MCF 10A (cell line): Measurements from ENCODE around the gene C14orf39. TPM values are rescaled to one million over a fixed set of nuclear protein-coding genes. Genes with fewer than 3 reads are reported as not detected.

Experiments used
- BruUV-seq: library from RNA; stranded (reverse); fragments of 400-500 nt; replicated peaks from 2 replicates; lab custom pipeline; 2021; lab: Mats Ljungman, UMichigan
- CTCF ChIA-PET: fragments of 300-600 bp; sonication (Branson Sonifier 250); formaldehyde crosslinking; extraction: SDS; loops from one replicate; lab custom pipeline; 2021; ENCODE audit warnings: antibody characterized with exemption, inconsistent platforms; lab: Yijun Ruan, JAX
- POLR2A ChIA-PET: fragments of 300-600, 350-650 bp; sonication (Branson Sonifier 250); formaldehyde crosslinking; extraction: SDS; loops from one replicate; lab custom pipeline; 2020; ENCODE audit warnings: antibody characterized with exemption, inconsistent platforms; lab: Yijun Ruan, JAX
- DNase-seq: peaks from one replicate; pipeline ENCODE4 v3.0.0-alpha.2; 2018; ENCODE audit not compliant: unreplicated experiment
- H3K27ac Mint-ChIP-seq: one replicate; pipeline ENCODE4 v1.8.0; 2022; ENCODE audit warnings: mild to moderate bottlenecking, low read depth, mixed read lengths; ENCODE audit not compliant: unreplicated experiment
- H3K27me3 Mint-ChIP-seq: one replicate; pipeline ENCODE4 v1.8.0; 2022; ENCODE audit warnings: mixed read lengths; ENCODE audit not compliant: insufficient read depth, unreplicated experiment
- H3K36me3 Mint-ChIP-seq: one replicate; pipeline ENCODE4 v1.8.0; 2022; ENCODE audit warnings: mild to moderate bottlenecking, moderate library complexity, mixed read lengths; ENCODE audit not compliant: insufficient read depth, unreplicated experiment
- H3K4me1 Mint-ChIP-seq: one replicate; pipeline ENCODE4 v1.8.0; 2022; ENCODE audit warnings: mixed read lengths; ENCODE audit not compliant: insufficient read depth, unreplicated experiment
- H3K4me3 Mint-ChIP-seq: one replicate; pipeline ENCODE4 v1.8.0; 2022; ENCODE audit warnings: mild to moderate bottlenecking, moderate library complexity, mixed read lengths; ENCODE audit not compliant: unreplicated experiment
- H3K9me3 Mint-ChIP-seq: one replicate; pipeline ENCODE4 v1.8.0; 2022; ENCODE audit warnings: mixed read lengths; ENCODE audit not compliant: unreplicated experiment
- intact Hi-C: fragments of 100-400 bp; cut with micrococcal nuclease; formaldehyde crosslinking; loops from 2 replicates; pipeline ENCODE4 v1.14.1; 2022
- total RNA-seq: library from RNA; stranded (reverse); gene quantifications from 2 replicates; pipeline ENCODE4 v1.2.3, GENCODE V29; 2022
- TF ChIP-seq, protein P1 (sequence below): fragments of 200-600 bp; IDR thresholded peaks from one replicate; pipeline ENCODE4 v1.8.0; 2022; ENCODE audit warnings: antibody characterized with exemption, mild to moderate bottlenecking; ENCODE audit not compliant: unreplicated experiment

Gene C14orf39
- total RNA-seq, 1 experiment from 2014 or later = not detected

DNA sequence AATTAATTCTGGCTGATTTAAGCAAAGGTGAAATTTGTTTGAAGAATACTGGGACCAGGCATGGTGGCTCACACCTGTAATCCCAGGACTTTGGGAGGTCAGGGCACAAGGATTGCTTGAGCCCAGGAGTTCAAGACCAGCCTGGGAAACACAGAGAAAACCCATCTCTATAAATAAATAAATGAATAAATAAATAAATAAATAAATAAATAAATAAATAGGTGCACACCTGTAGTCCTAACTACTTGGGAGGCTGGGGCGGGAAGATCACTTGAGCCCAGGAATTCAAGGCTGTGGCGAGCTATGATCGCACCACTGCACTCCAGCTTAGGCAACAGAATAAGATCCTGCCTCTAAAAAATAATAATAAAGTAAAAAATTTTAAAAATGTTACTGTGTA lies 4.4 kb upstream of the C14orf39 start:
- intact Hi-C loops = no loop called here
- Mint-ChIP-seq H3K27me3 (peaks cover 15% of the 10 kb centered on the region), H3K9me3 (no peaks in the 10 kb centered on the region), H3K4me1 (no peaks in the 10 kb centered on the region), H3K36me3 (no peaks in the 10 kb centered on the region), H3K27ac (no peak overlapping the region), H3K4me3 (no peak overlapping the region)
- TF ChIP-seq, protein P1, sequence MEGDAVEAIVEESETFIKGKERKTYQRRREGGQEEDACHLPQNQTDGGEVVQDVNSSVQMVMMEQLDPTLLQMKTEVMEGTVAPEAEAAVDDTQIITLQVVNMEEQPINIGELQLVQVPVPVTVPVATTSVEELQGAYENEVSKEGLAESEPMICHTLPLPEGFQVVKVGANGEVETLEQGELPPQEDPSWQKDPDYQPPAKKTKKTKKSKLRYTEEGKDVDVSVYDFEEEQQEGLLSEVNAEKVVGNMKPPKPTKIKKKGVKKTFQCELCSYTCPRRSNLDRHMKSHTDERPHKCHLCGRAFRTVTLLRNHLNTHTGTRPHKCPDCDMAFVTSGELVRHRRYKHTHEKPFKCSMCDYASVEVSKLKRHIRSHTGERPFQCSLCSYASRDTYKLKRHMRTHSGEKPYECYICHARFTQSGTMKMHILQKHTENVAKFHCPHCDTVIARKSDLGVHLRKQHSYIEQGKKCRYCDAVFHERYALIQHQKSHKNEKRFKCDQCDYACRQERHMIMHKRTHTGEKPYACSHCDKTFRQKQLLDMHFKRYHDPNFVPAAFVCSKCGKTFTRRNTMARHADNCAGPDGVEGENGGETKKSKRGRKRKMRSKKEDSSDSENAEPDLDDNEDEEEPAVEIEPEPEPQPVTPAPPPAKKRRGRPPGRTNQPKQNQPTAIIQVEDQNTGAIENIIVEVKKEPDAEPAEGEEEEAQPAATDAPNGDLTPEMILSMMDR = no peak
- CTCF ChIA-PET = interaction anchor here (1.2 to 1.9 kb wide), 2 partner anchors 16 to 140 kb away, joined by 5 to 8 read pairs; no protein-coding TSS in a partner anchor
- POLR2A ChIA-PET = no interaction called here
- BruUV-seq = no TSS peak
- DNase-seq = no peak

DNA sequence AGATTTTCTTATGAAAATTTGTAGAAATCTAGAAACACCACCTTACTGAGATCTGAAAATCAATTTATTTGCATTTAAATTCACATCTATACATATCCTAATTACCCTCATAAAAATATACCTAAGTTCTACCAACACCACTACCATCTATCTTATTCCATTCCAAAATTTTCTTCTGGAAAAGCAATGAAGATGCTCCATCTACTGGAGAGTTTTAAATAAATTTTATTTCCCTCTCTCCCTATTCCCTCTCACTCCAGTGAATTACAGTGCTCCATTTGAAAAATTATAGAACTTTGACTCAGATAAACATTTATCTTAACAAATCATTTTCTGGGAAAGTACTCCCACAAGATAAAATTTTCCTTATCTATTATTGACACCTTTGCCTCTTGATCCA lies 2.3 kb upstream of the C14orf39 start:
- DNase-seq = no peak
- no peak overlapping the region for H3K27ac Mint-ChIP-seq
- no peak overlapping the region for H3K4me3 Mint-ChIP-seq
- TF ChIP-seq, protein P1 = peak; percentile 20
- no peaks in the 10 kb centered on the region for H3K9me3 Mint-ChIP-seq
- ChIA-PET POLR2A (no interaction called here), CTCF (no interaction called here)
- no peaks in the 10 kb centered on the region for H3K36me3 Mint-ChIP-seq
- BruUV-seq = no TSS peak
- intact Hi-C loops = loop anchor here (1.0 to 2.0 kb wide), 3 partner anchors 74 to 299 kb away; no protein-coding TSS in a partner anchor
- peaks cover 11% of the 10 kb centered on the region for H3K27me3 Mint-ChIP-seq
- H3K4me1 Mint-ChIP-seq = no peaks in the 10 kb centered on the region

DNA sequence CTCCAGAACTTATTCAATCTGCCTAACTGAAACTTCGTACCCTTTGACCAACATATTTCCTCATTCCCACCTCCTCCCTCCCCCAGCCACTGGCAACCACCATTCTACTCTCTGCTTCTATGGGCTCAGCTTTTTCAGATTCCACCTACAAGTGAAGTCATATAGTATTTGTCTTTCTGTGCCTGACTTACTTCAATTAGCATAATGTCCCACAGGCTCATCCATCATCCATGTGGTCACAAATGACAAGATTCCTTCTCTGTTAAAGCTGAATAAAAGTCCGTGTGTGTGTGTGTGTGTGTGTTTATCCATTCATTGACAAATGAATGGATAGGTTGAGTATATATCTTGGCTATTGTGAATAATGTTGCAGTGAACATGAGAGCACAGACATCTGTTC lies 1.3 kb upstream of the C14orf39 start:
- Mint-ChIP-seq H3K9me3 (no peaks in the 10 kb centered on the region), H3K4me1 (no peaks in the 10 kb centered on the region), H3K4me3 (no peak overlapping the region), H3K36me3 (no peaks in the 10 kb centered on the region), H3K27ac (no peak overlapping the region), H3K27me3 (peaks cover 21% of the 10 kb centered on the region)
- TF ChIP-seq, protein P1 = no peak
- ChIA-PET CTCF (interaction anchor here (0.9 to 1.7 kb wide), 3 partner anchors 9 to 137 kb away, joined by 5 to 6 read pairs (median 5); no protein-coding TSS in a partner anchor), POLR2A (interaction anchor here (0.7 kb wide), 1 partner anchor 48 kb away, joined by 4 read pairs; no protein-coding TSS in a partner anchor)
- no peak for DNase-seq
- BruUV-seq = no TSS peak
- intact Hi-C loops = no loop called here

DNA sequence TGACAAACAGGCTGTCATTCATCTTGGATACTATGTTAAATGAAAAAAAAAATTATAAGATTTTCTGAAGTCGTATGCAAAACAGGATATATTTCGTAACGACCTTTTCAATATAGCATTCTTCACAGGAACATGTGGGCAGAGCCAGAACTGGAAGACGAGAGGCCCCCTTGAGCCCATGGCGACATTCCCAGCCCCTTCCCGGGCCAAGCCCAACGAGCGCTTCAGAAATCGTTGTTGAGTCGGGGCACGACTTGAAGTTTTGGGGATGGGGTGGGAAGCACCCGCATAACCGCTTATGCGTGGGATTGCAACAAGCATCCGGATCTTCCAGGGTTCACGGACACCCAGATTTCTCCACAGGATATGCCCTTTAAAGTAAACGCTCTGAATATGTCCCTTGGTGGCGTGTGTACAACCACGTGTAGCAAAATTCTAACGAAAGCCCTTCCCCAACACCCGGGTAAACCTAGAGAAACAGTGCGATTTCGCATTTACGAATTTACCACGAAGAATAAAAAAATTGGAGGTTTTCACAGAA lies 736 bp downstream of the C14orf39 start:
- TF ChIP-seq, protein P1 = no peak
- H3K27me3 Mint-ChIP-seq = peaks cover 42% of the 10 kb centered on the region
- H3K27ac Mint-ChIP-seq = no peak overlapping the region
- no peaks in the 10 kb centered on the region for H3K4me1 Mint-ChIP-seq
- no TSS peak for BruUV-seq
- ChIA-PET POLR2A (no interaction called here), CTCF (no interaction called here)
- no peak overlapping the region for H3K4me3 Mint-ChIP-seq
- H3K9me3 Mint-ChIP-seq = no peaks in the 10 kb centered on the region
- H3K36me3 Mint-ChIP-seq = no peaks in the 10 kb centered on the region
- intact Hi-C loops = no loop called here
- no peak for DNase-seq
